A673 (cell line): ENCODE data around the gene FCHSD2.

Experiments
- CTCF ChIP-seq: fragments of 300-800, 200-600 bp; sonication (generic); conservative IDR thresholded peaks from 2 replicates; pipeline ENCODE4 v1.5.1; 2017; ENCODE audit warnings: low read depth, mild to moderate bottlenecking, antibody characterized with exemption, low read length, moderate library complexity, mixed read lengths
- EZH2 ChIP-seq: fragments of 200-600 bp; sonication (generic); IDR thresholded peaks from 2 replicates; pipeline ENCODE4 v1.6.1; 2017; ENCODE audit warnings: borderline replicate concordance, low read depth, mild to moderate bottlenecking, mixed read lengths, antibody characterized with exemption, low read length; ENCODE audit not compliant: poor library complexity, severe bottlenecking

GRCh38 chr11:72828692-72829101, 313.4 kb downstream of the FCHSD2 start:
- TF ChIP-seq CTCF, result no peak
- no peak for TF ChIP-seq EZH2
